ENCODE data around the gene KCNQ2. TPM values are rescaled to one million over a fixed set of nuclear protein-coding genes. Genes with fewer than 3 reads are reported as not detected.

KCNQ2 gene
- total RNA-seq, 2 experiments from 2014 or later: 0.19 to 0.37 TPM

GRCh38 chr20:63508072-63508768, 35.8 kb upstream of the KCNQ2 start:
- H3K36me3 Mint-ChIP-seq: no peaks in the 10 kb centered on the region

GRCh38 chr20:63507083-63507743, 34.8 kb upstream of the KCNQ2 start:
- H3K36me3 Mint-ChIP-seq: no peaks in the 10 kb centered on the region
- DNase-seq (no peak), ATAC-seq (ENCODE audit: low read depth) (no peak)
- H3K27ac Mint-ChIP-seq: no peak overlapping the region
- POLR2A ChIA-PET: no interaction called here
- peaks cover 5% of the 10 kb centered on the region for H3K9me3 Mint-ChIP-seq
- peaks cover 6% of the 10 kb centered on the region for H3K4me1 Mint-ChIP-seq
- H3K4me3 Mint-ChIP-seq: no peak overlapping the region
- peaks cover 37% of the 10 kb centered on the region for H3K27me3 Mint-ChIP-seq

More at GRCh38 chr20:63508072-63508768, 35.8 kb upstream of the KCNQ2 start:
- Mint-ChIP-seq H3K4me1 (peaks cover 6% of the 10 kb centered on the region), H3K4me3 (no peak overlapping the region), H3K9me3 (peaks cover 5% of the 10 kb centered on the region), H3K27ac (no peak overlapping the region), H3K27me3 (peaks cover 45% of the 10 kb centered on the region)
- no peak for DNase-seq
- no peak for ATAC-seq (ENCODE audit: low read depth)
- POLR2A ChIA-PET: no interaction called here

GRCh38 chr20:63505723-63506122, 33.3 kb upstream of the KCNQ2 start:
- Mint-ChIP-seq H3K9me3 (peaks cover 3% of the 10 kb centered on the region), H3K4me3 (no peak overlapping the region), H3K4me1 (peaks cover 6% of the 10 kb centered on the region), H3K36me3 (no peaks in the 10 kb centered on the region), H3K27ac (no peak overlapping the region), H3K27me3 (peaks cover 32% of the 10 kb centered on the region)
- ATAC-seq (ENCODE audit: low read depth): no peak
- POLR2A ChIA-PET: no interaction called here
- DNase-seq: no peak

- peaks cover 3% of the 10 kb centered on the region for H3K9me3 Mint-ChIP-seq
- H3K4me3 Mint-ChIP-seq: no peak overlapping the region
- no peak for DNase-seq
- no peaks in the 10 kb centered on the region for H3K36me3 Mint-ChIP-seq
- H3K27ac Mint-ChIP-seq: no peak overlapping the region
- POLR2A ChIA-PET: no interaction called here
- H3K27me3 Mint-ChIP-seq: peaks cover 29% of the 10 kb centered on the region
- peaks cover 6% of the 10 kb centered on the region for H3K4me1 Mint-ChIP-seq
- ATAC-seq (ENCODE audit: low read depth): no peak
Measured at GRCh38 chr20:63505281-63505680, 32.8 kb upstream of the KCNQ2 start.

- ATAC-seq (ENCODE audit: low read depth): no peak
Measured at GRCh38 chr20:63504642-63505041, 32.2 kb upstream of the KCNQ2 start.

GRCh38 chr20:63503524-63503923, 31.1 kb upstream of the KCNQ2 start:
- ATAC-seq (ENCODE audit: low read depth): no peak
- POLR2A ChIA-PET: no interaction called here
- Mint-ChIP-seq H3K36me3 (no peaks in the 10 kb centered on the region), H3K4me3 (no peak overlapping the region), H3K27ac (no peak overlapping the region), H3K27me3 (peaks cover 13% of the 10 kb centered on the region), H3K9me3 (peaks cover 3% of the 10 kb centered on the region), H3K4me1 (peaks cover 6% of the 10 kb centered on the region)
- no peak for DNase-seq

More at GRCh38 chr20:63504642-63505041, 32.2 kb upstream of the KCNQ2 start:
- no peak overlapping the region for H3K27ac Mint-ChIP-seq
- H3K4me3 Mint-ChIP-seq: no peak overlapping the region
- peaks cover 3% of the 10 kb centered on the region for H3K9me3 Mint-ChIP-seq
- peaks cover 6% of the 10 kb centered on the region for H3K4me1 Mint-ChIP-seq
- H3K27me3 Mint-ChIP-seq: peaks cover 23% of the 10 kb centered on the region
- H3K36me3 Mint-ChIP-seq: no peaks in the 10 kb centered on the region
- POLR2A ChIA-PET: no interaction called here
- DNase-seq: no peak

GRCh38 chr20:63502671-63503172, 30.3 kb upstream of the KCNQ2 start:
- Mint-ChIP-seq H3K4me3 (no peak overlapping the region), H3K36me3 (no peaks in the 10 kb centered on the region), H3K9me3 (peaks cover 3% of the 10 kb centered on the region), H3K4me1 (peaks cover 3% of the 10 kb centered on the region), H3K27me3 (peaks cover 14% of the 10 kb centered on the region), H3K27ac (no peak overlapping the region)
- POLR2A ChIA-PET: no interaction called here
- no peak for ATAC-seq (ENCODE audit: low read depth)
- DNase-seq: no peak

- POLR2A ChIA-PET: no interaction called here
Measured at GRCh38 chr20:63501818-63502670, 29.6 kb upstream of the KCNQ2 start.

GRCh38 chr20:63500902-63501817, 28.7 kb upstream of the KCNQ2 start:
- H3K4me3 Mint-ChIP-seq: no peak overlapping the region
- H3K9me3 Mint-ChIP-seq: peaks cover 3% of the 10 kb centered on the region
- H3K27ac Mint-ChIP-seq: no peak overlapping the region
- peaks cover 1% of the 10 kb centered on the region for H3K4me1 Mint-ChIP-seq
- ATAC-seq (ENCODE audit: low read depth) (no peak), DNase-seq (no peak)
- H3K36me3 Mint-ChIP-seq: no peaks in the 10 kb centered on the region
- H3K27me3 Mint-ChIP-seq: peaks cover 25% of the 10 kb centered on the region
- POLR2A ChIA-PET: no interaction called here

More at GRCh38 chr20:63501818-63502670, 29.6 kb upstream of the KCNQ2 start:
- Mint-ChIP-seq H3K4me1 (peaks cover 2% of the 10 kb centered on the region), H3K4me3 (no peak overlapping the region), H3K9me3 (peaks cover 3% of the 10 kb centered on the region), H3K36me3 (no peaks in the 10 kb centered on the region), H3K27me3 (peaks cover 20% of the 10 kb centered on the region), H3K27ac (no peak overlapping the region)
- ATAC-seq (ENCODE audit: low read depth) (no peak), DNase-seq (no peak)

- Mint-ChIP-seq H3K36me3 (no peaks in the 10 kb centered on the region), H3K4me3 (no peak overlapping the region), H3K27ac (no peak overlapping the region), H3K9me3 (peaks cover 3% of the 10 kb centered on the region), H3K4me1 (peaks cover 2% of the 10 kb centered on the region), H3K27me3 (peaks cover 26% of the 10 kb centered on the region)
- DNase-seq (peak; percentile 28), ATAC-seq (ENCODE audit: low read depth) (no peak)
- POLR2A ChIA-PET: no interaction called here
Measured at GRCh38 chr20:63500151-63500901, 27.9 kb upstream of the KCNQ2 start.

- no peak overlapping the region for H3K27ac Mint-ChIP-seq
- ATAC-seq (ENCODE audit: low read depth): peak; percentile 13
Measured at GRCh38 chr20:63499338-63499969, 27.0 kb upstream of the KCNQ2 start.

GRCh38 chr20:63498960-63499337, 26.5 kb upstream of the KCNQ2 start, which contains the start of gene EEF1A2:
Gene EEF1A2 (minus strand): TSS chr20:63499083. CDS start chr20:63497763, 1,320 bp downstream.
- peak; percentile 17 for ATAC-seq (ENCODE audit: low read depth)
- POLR2A ChIA-PET: no interaction called here
- H3K4me1 Mint-ChIP-seq: peaks cover 2% of the 10 kb centered on the region

More at GRCh38 chr20:63499338-63499969, 27.0 kb upstream of the KCNQ2 start:
- POLR2A ChIA-PET: no interaction called here
- Mint-ChIP-seq H3K4me1 (peaks cover 2% of the 10 kb centered on the region), H3K9me3 (no peaks in the 10 kb centered on the region), H3K4me3 (no peak overlapping the region), H3K36me3 (no peaks in the 10 kb centered on the region), H3K27me3 (peaks cover 23% of the 10 kb centered on the region)
- no peak for DNase-seq

More at GRCh38 chr20:63498960-63499337, 26.5 kb upstream of the KCNQ2 start, which contains the start of gene EEF1A2:
- Mint-ChIP-seq H3K27ac (no peak within 1 kb of the TSS), H3K36me3 (no peaks in the 10 kb centered on the region), H3K4me3 (no peak within 1 kb of the TSS), H3K27me3 (peaks cover 23% of the 10 kb centered on the region), H3K9me3 (no peaks in the 10 kb centered on the region)
- peak; percentile 54 for DNase-seq

All from activated naive CD8-positive, alpha-beta T cell treated with anti-CD3 and anti-CD28 coated beads, Interleukin-2, amount 10 ng/mL, durations not matched to agents 7 days and 5 days (primary cell).